ENCODE measurements around the gene VWA1.

The VWA1 gene

DNA sequence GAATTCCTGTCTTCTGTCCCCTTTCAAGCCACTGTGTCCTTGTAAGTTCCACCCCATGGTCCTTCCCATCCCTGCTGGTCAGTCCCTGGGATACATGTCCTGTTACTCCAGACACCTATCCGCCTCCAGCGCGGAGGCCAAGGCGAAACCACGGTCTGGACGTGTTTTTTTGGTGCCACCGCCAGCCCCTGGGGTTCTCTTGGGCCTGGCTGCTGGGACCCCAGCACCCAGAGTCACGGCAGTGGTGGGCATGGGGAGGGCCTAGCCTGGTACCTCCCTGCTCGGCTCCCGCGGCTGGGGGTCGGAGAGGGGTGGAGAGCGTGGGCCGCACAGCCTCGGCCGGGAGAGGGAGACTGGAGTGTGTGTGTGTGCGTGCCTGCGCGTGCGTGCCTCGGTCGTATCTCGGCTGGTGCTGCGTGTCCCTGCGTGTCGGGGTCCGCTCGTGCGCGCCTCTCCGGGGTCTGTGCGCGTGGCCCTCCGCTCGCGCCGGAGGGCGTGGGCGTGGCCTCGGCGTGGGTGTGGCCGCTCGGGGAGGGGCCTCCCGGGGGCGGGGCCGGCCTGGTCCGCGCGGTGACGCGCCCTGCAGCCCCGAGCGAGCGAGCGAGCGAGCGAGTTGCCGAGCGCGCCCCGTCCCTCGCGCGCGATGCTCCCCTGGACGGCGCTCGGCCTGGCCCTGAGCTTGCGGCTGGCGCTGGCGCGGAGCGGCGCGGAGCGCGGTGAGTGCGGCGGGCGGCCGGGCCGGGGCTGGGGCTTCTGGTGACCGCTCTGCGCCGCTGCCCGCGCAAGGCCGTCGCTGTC lies at the start of gene VWA1:
VWA1 (plus strand) TSS at position 585 of the 798 bp plus-strand sequence; CDS start at position 644, 59 bp downstream.
- no peak for FAIRE-seq
- TF ChIP-seq CTCF (IDR thresholded peaks at IDR 0.05; ENCODE audit: insufficient read depth, missing control alignments) = no peak
- DNase-seq (ENCODE audit: insufficient read length, low spot score) = peak; percentile 85

GRCh38 chr1:1385931-1386330 lies 49.6 kb upstream of the VWA1 start:
- DNase-seq (ENCODE audit: insufficient read length, low spot score) = no peak
- no peak for TF ChIP-seq CTCF (IDR thresholded peaks at IDR 0.05; ENCODE audit: insufficient read depth, missing control alignments)
- FAIRE-seq = no peak

GRCh38 chr1:1387098-1388077 lies 48.1 kb upstream of the VWA1 start:
- DNase-seq (ENCODE audit: insufficient read length, low spot score) (no peak), FAIRE-seq (no peak)
- TF ChIP-seq CTCF (IDR thresholded peaks at IDR 0.05; ENCODE audit: insufficient read depth, missing control alignments) = no peak

DNA sequence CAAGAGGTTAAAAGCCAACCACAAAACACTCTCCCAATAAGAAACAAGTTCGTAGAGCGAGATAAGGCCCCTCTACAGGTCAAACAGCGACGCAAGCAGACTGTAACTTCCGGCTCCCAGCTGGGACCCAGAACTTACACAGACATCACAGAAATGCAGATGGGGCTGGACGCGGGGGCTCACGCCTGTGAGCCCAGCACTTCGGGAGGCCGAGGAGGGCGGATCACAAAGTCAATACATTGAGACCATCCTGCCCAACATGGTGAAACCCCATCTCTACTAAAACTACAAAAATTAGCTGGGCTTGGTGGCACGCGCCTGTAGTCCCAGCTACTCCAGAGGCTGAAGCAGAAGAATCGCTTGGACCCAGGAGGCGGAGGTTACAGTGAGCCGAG lies 47.4 kb upstream of the VWA1 start:
- no peak for FAIRE-seq
- DNase-seq (ENCODE audit: insufficient read length, low spot score) = no peak

GRCh38 chr1:1390675-1391074 lies 44.8 kb upstream of the VWA1 start:
- DNase-seq (ENCODE audit: insufficient read length, low spot score) = no peak
- TF ChIP-seq CTCF (IDR thresholded peaks at IDR 0.05; ENCODE audit: insufficient read depth, missing control alignments) = no peak
- FAIRE-seq = no peak

More for the DNA sequence above, 47.4 kb upstream of the VWA1 start:
- no peak for TF ChIP-seq CTCF (IDR thresholded peaks at IDR 0.05; ENCODE audit: insufficient read depth, missing control alignments)

GRCh38 chr1:1391225-1391624 lies 44.3 kb upstream of the VWA1 start:
- FAIRE-seq (no peak), DNase-seq (ENCODE audit: insufficient read length, low spot score) (no peak)
- no peak for TF ChIP-seq CTCF (IDR thresholded peaks at IDR 0.05; ENCODE audit: insufficient read depth, missing control alignments)

Measured in D721Med (cell line).